ENCODE results near the gene PIP5K1B.

DNA sequence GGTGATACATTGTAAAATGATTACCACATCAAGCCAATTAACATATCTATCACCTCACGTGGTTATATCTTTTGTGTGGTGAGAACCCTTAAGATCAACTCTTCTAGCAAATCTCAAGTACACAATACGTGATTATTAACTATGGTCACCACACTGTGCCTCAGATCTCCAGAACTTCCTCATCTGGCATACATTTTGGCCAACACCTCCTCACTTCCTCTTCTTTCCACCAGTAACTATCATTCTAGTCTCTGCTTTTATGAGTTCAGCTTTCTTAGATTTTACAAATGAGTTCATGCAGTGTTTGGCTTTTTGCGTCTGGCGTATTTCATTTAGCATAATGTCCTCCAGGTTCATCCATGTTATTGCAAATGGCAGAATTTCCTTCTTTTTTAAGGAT, 273.0 kb downstream of the PIP5K1B start:
- TF ChIP-seq, protein P1, sequence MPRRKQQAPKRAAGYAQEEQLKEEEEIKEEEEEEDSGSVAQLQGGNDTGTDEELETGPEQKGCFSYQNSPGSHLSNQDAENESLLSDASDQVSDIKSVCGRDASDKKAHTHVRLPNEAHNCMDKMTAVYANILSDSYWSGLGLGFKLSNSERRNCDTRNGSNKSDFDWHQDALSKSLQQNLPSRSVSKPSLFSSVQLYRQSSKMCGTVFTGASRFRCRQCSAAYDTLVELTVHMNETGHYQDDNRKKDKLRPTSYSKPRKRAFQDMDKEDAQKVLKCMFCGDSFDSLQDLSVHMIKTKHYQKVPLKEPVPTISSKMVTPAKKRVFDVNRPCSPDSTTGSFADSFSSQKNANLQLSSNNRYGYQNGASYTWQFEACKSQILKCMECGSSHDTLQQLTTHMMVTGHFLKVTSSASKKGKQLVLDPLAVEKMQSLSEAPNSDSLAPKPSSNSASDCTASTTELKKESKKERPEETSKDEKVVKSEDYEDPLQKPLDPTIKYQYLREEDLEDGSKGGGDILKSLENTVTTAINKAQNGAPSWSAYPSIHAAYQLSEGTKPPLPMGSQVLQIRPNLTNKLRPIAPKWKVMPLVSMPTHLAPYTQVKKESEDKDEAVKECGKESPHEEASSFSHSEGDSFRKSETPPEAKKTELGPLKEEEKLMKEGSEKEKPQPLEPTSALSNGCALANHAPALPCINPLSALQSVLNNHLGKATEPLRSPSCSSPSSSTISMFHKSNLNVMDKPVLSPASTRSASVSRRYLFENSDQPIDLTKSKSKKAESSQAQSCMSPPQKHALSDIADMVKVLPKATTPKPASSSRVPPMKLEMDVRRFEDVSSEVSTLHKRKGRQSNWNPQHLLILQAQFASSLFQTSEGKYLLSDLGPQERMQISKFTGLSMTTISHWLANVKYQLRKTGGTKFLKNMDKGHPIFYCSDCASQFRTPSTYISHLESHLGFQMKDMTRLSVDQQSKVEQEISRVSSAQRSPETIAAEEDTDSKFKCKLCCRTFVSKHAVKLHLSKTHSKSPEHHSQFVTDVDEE (CRISPR knock-in tag; IDR thresholded peaks at IDR 0.05), result no peak
- TF ChIP-seq TCF4 (CRISPR knock-in tag; IDR thresholded peaks at IDR 0.05; ENCODE audit: borderline replicate concordance), result no peak
- no peak for TF ChIP-seq ZNF8 (CRISPR knock-in tag; IDR thresholded peaks at IDR 0.05)
- TF ChIP-seq, protein P2, sequence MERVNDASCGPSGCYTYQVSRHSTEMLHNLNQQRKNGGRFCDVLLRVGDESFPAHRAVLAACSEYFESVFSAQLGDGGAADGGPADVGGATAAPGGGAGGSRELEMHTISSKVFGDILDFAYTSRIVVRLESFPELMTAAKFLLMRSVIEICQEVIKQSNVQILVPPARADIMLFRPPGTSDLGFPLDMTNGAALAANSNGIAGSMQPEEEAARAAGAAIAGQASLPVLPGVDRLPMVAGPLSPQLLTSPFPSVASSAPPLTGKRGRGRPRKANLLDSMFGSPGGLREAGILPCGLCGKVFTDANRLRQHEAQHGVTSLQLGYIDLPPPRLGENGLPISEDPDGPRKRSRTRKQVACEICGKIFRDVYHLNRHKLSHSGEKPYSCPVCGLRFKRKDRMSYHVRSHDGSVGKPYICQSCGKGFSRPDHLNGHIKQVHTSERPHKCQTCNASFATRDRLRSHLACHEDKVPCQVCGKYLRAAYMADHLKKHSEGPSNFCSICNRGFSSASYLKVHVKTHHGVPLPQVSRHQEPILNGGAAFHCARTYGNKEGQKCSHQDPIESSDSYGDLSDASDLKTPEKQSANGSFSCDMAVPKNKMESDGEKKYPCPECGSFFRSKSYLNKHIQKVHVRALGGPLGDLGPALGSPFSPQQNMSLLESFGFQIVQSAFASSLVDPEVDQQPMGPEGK (CRISPR knock-in tag; IDR thresholded peaks at IDR 0.05; ENCODE audit: borderline replicate concordance), result no peak
- TF ChIP-seq ZFP3 (CRISPR knock-in tag; IDR thresholded peaks at IDR 0.05), result no peak

All from SK-N-SH treated with all-trans-retinoic acid at 6 μM for 48 hours (cell line).